ENCODE data around the gene MPHOSPH6. TPM values are rescaled to one million over a fixed set of nuclear protein-coding genes. Genes with fewer than 3 reads are reported as not detected.

MPHOSPH6 gene
- total and polyA plus RNA-seq, 2 of the 8 experiments (the other 6 are each of a cell fraction or from before 2014, with no cell fraction given) = 19.7 to 32.9 TPM

- Histone ChIP-seq H2BK120ac (replicated peaks; ENCODE audit: low read depth, low read length) (no peak overlapping the region), H4K5ac (ENCODE audit: insufficient read length, low read depth, low read length) (no peak overlapping the region), H4K20me1 (replicated peaks in 1 of 2; ENCODE audit: control insufficient read depth in 1 of 2, insufficient read depth in 2 of 2, low read length in 2 of 2) (no peaks in the 10 kb centered on the region), H2BK12ac (ENCODE audit: low read depth, low read length) (no peak overlapping the region), H2AFZ (ENCODE audit: low read length) (no peak overlapping the region), H3K9me3 (ENCODE audit: insufficient read depth in 2 of 2, low read depth in 1 of 2, low read length in 1 of 2) (no peaks in the 10 kb centered on the region), H3K9ac (replicated peaks in 1 of 4; ENCODE audit: extremely low read depth in 1 of 4, low read depth in 3 of 4, low read length in 3 of 4) (no peak overlapping the region), H3K18ac (ENCODE audit: extremely low read depth, low read length) (no peak overlapping the region), H2AK5ac (ENCODE audit: low read depth, low read length) (no peak overlapping the region), H3K79me2 (ENCODE audit: control insufficient read depth in 1 of 2, insufficient read depth in 2 of 2, low read length in 2 of 2) (no peaks in the 10 kb centered on the region), H3K79me1 (ENCODE audit: low read depth, low read length) (no peaks in the 10 kb centered on the region), H3K23me2 (ENCODE audit: low read depth, low read length) (no peaks in the 10 kb centered on the region), H3K4me2 (ENCODE audit: insufficient read depth in 1 of 2, low read depth in 2 of 2, low read length in 2 of 2) (no peak overlapping the region), H3K27ac (ENCODE audit: low read depth, low read length) (no peak overlapping the region), H3K36me3 (ENCODE audit: control insufficient read depth in 2 of 4, insufficient read depth in 4 of 4, low read length in 3 of 4) (no peaks in the 10 kb centered on the region), H3K14ac (ENCODE audit: insufficient read length) (no peak overlapping the region), H3K56ac (replicated peaks; ENCODE audit: insufficient read length, low read depth, low read length) (no peak overlapping the region), H3K4ac (replicated peaks; ENCODE audit: insufficient read length, low read depth, low read length) (no peak overlapping the region), H3K23ac (ENCODE audit: insufficient read length) (no peak overlapping the region), H2BK20ac (ENCODE audit: low read length) (no peak overlapping the region), H3K4me1 (replicated peaks in 1 of 4; ENCODE audit: control insufficient read depth in 3 of 4, insufficient read depth in 4 of 4, low read length in 3 of 4) (no peaks in the 10 kb centered on the region; a peak in 1 of 7 replicates), H2BK5ac (ENCODE audit: low read depth, low read length) (no peak overlapping the region), H4K91ac (replicated peaks; ENCODE audit: insufficient read length, low read length) (no peak overlapping the region), H3K27me3 (replicated peaks in 1 of 4; ENCODE audit: control insufficient read depth in 3 of 4, extremely low read depth in 1 of 4, insufficient read depth in 3 of 4, low read length in 3 of 4) (peaks cover 0 to 10% (median 6%) of the 10 kb centered on the region in 4 experiments; a peak in 6 of 7 replicates), H3K4me3 (ENCODE audit: extremely low read depth in 1 of 4, insufficient read depth in 2 of 4, low read depth in 3 of 4, low read length in 4 of 4) (no peak overlapping the region), H2BK15ac (ENCODE audit: low read length) (no peak overlapping the region), H4K8ac (ENCODE audit: extremely low read depth, insufficient read depth, low read length) (no peak overlapping the region)
- POLR2A ChIA-PET (ENCODE audit: partially characterized antibody) = no interaction called here
- DNase-seq (ENCODE audit: low read depth in 1 of 2, low spot score in 2 of 2) (no peak), FAIRE-seq (no peak)
- CTCF ChIA-PET (ENCODE audit: partially characterized antibody) = interaction anchor here (1.6 kb wide), 1 partner anchor 54 kb away, joined by 3 read pairs; no protein-coding TSS in a partner anchor
- WGBS, 2 experiments (ENCODE audit: extremely low coverage in 1 of 2, insufficient coverage in 1 of 2, insufficient read length in 1 of 2, insufficient replicate concordance in 2 of 2, low coverage in 1 of 2, low lambda C conversion rate in 2 of 2, missing lambda C conversion rate in 1 of 2) = 90% methylated on average over 3 of the region's 3 CpGs; no CpG with 5 or more reads in 1 of the 2 experiments
- TF ChIP-seq USF2 (IDR thresholded peaks at IDR 0.05; ENCODE audit: low read length) (no peak), RBBP5 (IDR thresholded peaks at IDR 0.05; ENCODE audit: borderline replicate concordance, low read depth, low read length) (no peak), TBP (IDR thresholded peaks at IDR 0.05; ENCODE audit: low read depth, low read length) (no peak), CBX8 (IDR thresholded peaks at IDR 0.05; ENCODE audit: borderline replicate concordance, low read depth, low read length) (no peak), SIX5 (IDR thresholded peaks at IDR 0.05; ENCODE audit: low read depth, low read length) (no peak), JUND (IDR thresholded peaks at IDR 0.05; ENCODE audit: low read length) (no peak), RAD21 (IDR thresholded peaks at IDR 0.05 in 1 of 2, conservative IDR thresholded peaks at IDR 0.05 in 1 of 2; ENCODE audit: low read depth in 2 of 2, low read length in 2 of 2) (no peak), BCL11A (IDR thresholded peaks at IDR 0.05; ENCODE audit: low read depth in 2 of 2, low read length in 2 of 2) (no peak), CHD1 (IDR thresholded peaks at IDR 0.05; ENCODE audit: low read depth, low read length) (no peak), ZNF274 (IDR thresholded peaks at IDR 0.05; ENCODE audit: borderline replicate concordance, extremely low read depth, low read length) (no peak), CTBP2 (IDR thresholded peaks at IDR 0.05; ENCODE audit: borderline replicate concordance, insufficient read depth, insufficient read length, low read length) (no peak)
These were observed 6.2 kb upstream of the MPHOSPH6 start for GRCh38 chr16:82176204-82176603.

Data from H1 (cell line).